ENCODE measurements around the gene KCNA1.
A peak's percentile ranks its signal among the peaks of the same experiment; 100 is the strongest.

KCNA1 gene

GRCh38 chr12:4961311-4961710 lies 51.6 kb downstream of the KCNA1 start:
- DNase-seq = no peak

- DNase-seq = peak; percentile 46
Measured at GRCh38 chr12:4962539-4963486, 53.1 kb downstream of the KCNA1 start.
